HG03064 (cell line): Measurements from ENCODE around the gene FAM50A.

Experiments
- ATAC-seq: cut with Tn5 transposase; IDR thresholded peaks from one replicate; pipeline ENCODE4 v1.9.1; 2021; ENCODE audit warnings: low read depth; ENCODE audit not compliant: unreplicated experiment

FAM50A gene

GRCh38 chrX:154436983-154437752 is 6.8 kb upstream of the FAM50A start, which contains the start of gene GDI1:
Gene GDI1, plus strand, starts transcription at chrX:154437154. Its CDS starts 101 bp downstream, at chrX:154437255.
- no peak for ATAC-seq

GRCh38 chrX:154437971-154438893 is 5.7 kb upstream of the FAM50A start:
- ATAC-seq: no peak

- no peak for ATAC-seq
Observed at GRCh38 chrX:154439841-154440240, 4.1 kb upstream of the FAM50A start.

GRCh38 chrX:154440623-154441357 is 3.2 kb upstream of the FAM50A start:
- ATAC-seq: no peak

GRCh38 chrX:154441564-154441963 is 2.4 kb upstream of the FAM50A start:
- no peak for ATAC-seq

- no peak for ATAC-seq
Observed at GRCh38 chrX:154441984-154442707, 1.8 kb upstream of the FAM50A start.

GRCh38 chrX:154443479-154443910 is 446 bp upstream of the FAM50A start:
- ATAC-seq: no peak

- no peak for ATAC-seq
Observed at GRCh38 chrX:154444755-154445246, 860 bp downstream of the FAM50A start.

- no peak for ATAC-seq
Observed at GRCh38 chrX:154445776-154446175, 1.8 kb downstream of the FAM50A start.

- ATAC-seq: no peak
Observed at GRCh38 chrX:154446430-154446829, 2.5 kb downstream of the FAM50A start.

GRCh38 chrX:154448484-154448883 is 4.5 kb downstream of the FAM50A start:
- no peak for ATAC-seq

- no peak for ATAC-seq
Observed at GRCh38 chrX:154449618-154450017, 5.7 kb downstream of the FAM50A start.

- no peak for ATAC-seq
Observed at GRCh38 chrX:154450312-154450711, 6.4 kb downstream of the FAM50A start.

- ATAC-seq: no peak
Observed at GRCh38 chrX:154452823-154453222, 8.9 kb downstream of the FAM50A start.

- peak; percentile 49 for ATAC-seq
Observed at GRCh38 chrX:154457491-154458115, 13.7 kb downstream of the FAM50A start.

- ATAC-seq: peak; percentile 48
Observed at GRCh38 chrX:154458116-154458953, 14.4 kb downstream of the FAM50A start, which contains the start of gene PLXNA3. Gene PLXNA3, plus strand, starts transcription at chrX:154458281. Its CDS starts 1,903 bp downstream, at chrX:154460184.

GRCh38 chrX:154458954-154459778 is 15.2 kb downstream of the FAM50A start:
- ATAC-seq: no peak

GRCh38 chrX:154459832-154460231 is 15.9 kb downstream of the FAM50A start:
- no peak for ATAC-seq
